ENCODE data around the gene DYRK4. TPM values are rescaled to one million over a fixed set of nuclear protein-coding genes. Genes with fewer than 3 reads are reported as not detected.

Gene DYRK4
- total and polyA plus RNA-seq, 2 of the 13 experiments (the other 11 are each of a cell fraction or from before 2014, with no cell fraction given), result 29.4 to 40.2 TPM

GRCh38 chr12:4538207-4539160 lies 23.5 kb upstream of the DYRK4 start, which contains the start of gene RAD51AP1 (continued):
- TF ChIP-seq HINFP (CRISPR knock-in tag; IDR thresholded peaks at IDR 0.05; ENCODE audit: low read depth), result peak; percentile 19; the same call in 1 of the 2 replicates
- no peak for TF ChIP-seq CENPBD1 (CRISPR knock-in tag; IDR thresholded peaks at IDR 0.05; ENCODE audit: borderline replicate concordance, low read depth)
- no peak for TF ChIP-seq ZBTB38 (CRISPR knock-in tag; IDR thresholded peaks at IDR 0.05)
- no peak for TF ChIP-seq CREB3 (CRISPR knock-in tag; IDR thresholded peaks at IDR 0.05)
- TF ChIP-seq NBN (conservative IDR thresholded peaks at IDR 0.05), result no peak
- TF ChIP-seq TEAD2 (CRISPR knock-in tag; IDR thresholded peaks at IDR 0.05), result no peak
- TF ChIP-seq FOXM1 (CRISPR knock-in tag; IDR thresholded peaks at IDR 0.05), result no peak
- TF ChIP-seq MAZ (IDR thresholded peaks at IDR 0.05; ENCODE audit: borderline replicate concordance, low read depth, low read length), result no peak
- TF ChIP-seq MAZ (CRISPR knock-in tag; IDR thresholded peaks at IDR 0.05; ENCODE audit: low read depth), result peak; percentile 37; the same call in 1 of the 2 replicates
- no peak for TF ChIP-seq ATF5 (CRISPR knock-in tag; IDR thresholded peaks at IDR 0.05; ENCODE audit: low read depth)
- TF ChIP-seq ARHGAP35 (CRISPR knock-in tag; IDR thresholded peaks at IDR 0.05; ENCODE audit: borderline replicate concordance), result no peak
- peak; percentile 86 for TF ChIP-seq CREM (IDR thresholded peaks at IDR 0.05)
- no peak for TF ChIP-seq CREM (CRISPR knock-in tag; IDR thresholded peaks at IDR 0.05)
- no peak for TF ChIP-seq REPIN1 (CRISPR knock-in tag; IDR thresholded peaks at IDR 0.05; ENCODE audit: borderline replicate concordance, low read depth)
- TF ChIP-seq ZNF367 (CRISPR knock-in tag; IDR thresholded peaks at IDR 0.05; ENCODE audit: borderline replicate concordance), result no peak
- TF ChIP-seq MTA3 (CRISPR knock-in tag; IDR thresholded peaks at IDR 0.05), result no peak
- TF ChIP-seq ZNF101 (CRISPR knock-in tag; IDR thresholded peaks at IDR 0.05; ENCODE audit: borderline replicate concordance, low read depth), result no peak
- no peak for TF ChIP-seq RFXAP (CRISPR knock-in tag; IDR thresholded peaks at IDR 0.05; ENCODE audit: borderline replicate concordance)
- TF ChIP-seq SOX13 (IDR thresholded peaks at IDR 0.05), result no peak
- TF ChIP-seq SOX13 (CRISPR knock-in tag; conservative IDR thresholded peaks at IDR 0.05 in 1 of 2, IDR thresholded peaks at IDR 0.05 in 1 of 2), result no peak; a peak in 1 of 4 replicates
- TF ChIP-seq MIXL1 (CRISPR knock-in tag; IDR thresholded peaks at IDR 0.05), result no peak
- no peak for TF ChIP-seq MTA1 (CRISPR knock-in tag; IDR thresholded peaks at IDR 0.05; ENCODE audit: borderline replicate concordance)
- TF ChIP-seq ZNF12 (CRISPR knock-in tag; IDR thresholded peaks at IDR 0.05), result no peak
- TF ChIP-seq HOXA5 (CRISPR knock-in tag; IDR thresholded peaks at IDR 0.05), result no peak; the same call in 1 of the 2 replicates
- TF ChIP-seq NFYC (CRISPR knock-in tag; IDR thresholded peaks at IDR 0.05), result peak; percentile 89
- TF ChIP-seq ZFYVE20 (CRISPR knock-in tag; IDR thresholded peaks at IDR 0.05; ENCODE audit: borderline replicate concordance, low read depth), result no peak
- peak; percentile 42; the same call in 1 of the 2 replicates for TF ChIP-seq ZNF232 (CRISPR knock-in tag; IDR thresholded peaks at IDR 0.05; ENCODE audit: borderline replicate concordance)
- no peak for TF ChIP-seq ZNF75D (CRISPR knock-in tag; IDR thresholded peaks at IDR 0.05; ENCODE audit: borderline replicate concordance)
